Gastroesophageal sphincter (tissue), 4 donors: ENCODE measurements around the gene PIP5K1C. TPM values are rescaled to one million over a fixed set of nuclear protein-coding genes. Genes with fewer than 3 reads are reported as not detected.

Experiments used
- ATAC-seq: fragments of 150-250 bp; one replicate; pipeline ENCODE4 v1.9.1; 2016; ENCODE audit warnings: mild to moderate bottlenecking, moderate library complexity
- H3K27ac ChIP-seq, 4 donors: fragments of 200-600 bp; sonication (generic) in 3 of 4; 1 replicate in 3 of 4; 2 replicates in 1 of 4; pipeline ENCODE4 v1.5.1; 2016 to 2019
- H3K27me3 ChIP-seq: fragments of 200-600 bp; sonication (generic); one replicate; pipeline ENCODE4 v1.5.1; 2019
- H3K36me3 ChIP-seq, 2 donors: fragments of 200-600 bp; sonication (generic); one replicate each; pipeline ENCODE4 v1.5.1; 2019; ENCODE audit warnings: control low read depth in 1 of 2
- H3K4me1 ChIP-seq, 3 donors: fragments of 200-600 bp; sonication (generic); 1 replicate in 2 of 3; 2 replicates in 1 of 3; pipeline ENCODE4 v1.5.1; 2016 to 2019; ENCODE audit warnings: control low read depth in 2 of 3
- H3K4me3 ChIP-seq, 2 donors: fragments of 200-600 bp; sonication (generic); one replicate each; pipeline ENCODE4 v1.5.1; 2019; ENCODE audit warnings: mild to moderate bottlenecking in 1 of 2, moderate library complexity in 1 of 2
- H3K9me3 ChIP-seq, 3 donors: fragments of 200-600 bp; sonication (generic); one replicate each; pipeline ENCODE4 v1.5.1; 2017 to 2019; ENCODE audit warnings: control low read depth in 2 of 3
- CTCF ChIP-seq, 4 experiments: fragments of 200-600 bp in 2 of 4; fragments of 450-650 bp in 2 of 4; sonication (generic) in 1 of 4; IDR thresholded peaks; one replicate each; pipeline ENCODE4 v1.5.1; 2017 to 2019; ENCODE audit warnings: antibody characterized with exemption in 4 of 4, mild to moderate bottlenecking in 2 of 4, moderate library complexity in 2 of 4
- EP300 ChIP-seq: sonication (generic); formaldehyde crosslinking; IDR thresholded peaks from one replicate; pipeline ENCODE4 v1.6.1; 2017; ENCODE audit warnings: antibody characterized with exemption, mild to moderate bottlenecking
- POLR2A ChIP-seq, 2 donors: fragments of 450-650 bp; IDR thresholded peaks; one replicate each; pipeline ENCODE4 v1.6.1; 2017; ENCODE audit warnings: antibody characterized with exemption in 2 of 2, mild to moderate bottlenecking in 2 of 2, moderate library complexity in 1 of 2
- POLR2AphosphoS5 ChIP-seq: sonication (generic); formaldehyde crosslinking; IDR thresholded peaks from one replicate; pipeline ENCODE4 v1.6.1; 2017; ENCODE audit warnings: antibody characterized with exemption
- WGBS, 2 donors: methylation state at CpG; one replicate each; pipeline ENCODE4 v1.1.5; 2018; ENCODE audit warnings: low coverage in 1 of 2; 5-methylcytosine and 5-hydroxymethylcytosine counted together
- total RNA-seq, 4 donors: library from RNA; depleted of rRNA; stranded (reverse); fragments of >200 nt; gene quantifications; one replicate each; pipeline ENCODE4 v1.1.0, GENCODE V29; 2016

The PIP5K1C gene
- total RNA-seq, 4 donors from 2014 or later: 50.8 to 165 (median 61.5) TPM

DNA sequence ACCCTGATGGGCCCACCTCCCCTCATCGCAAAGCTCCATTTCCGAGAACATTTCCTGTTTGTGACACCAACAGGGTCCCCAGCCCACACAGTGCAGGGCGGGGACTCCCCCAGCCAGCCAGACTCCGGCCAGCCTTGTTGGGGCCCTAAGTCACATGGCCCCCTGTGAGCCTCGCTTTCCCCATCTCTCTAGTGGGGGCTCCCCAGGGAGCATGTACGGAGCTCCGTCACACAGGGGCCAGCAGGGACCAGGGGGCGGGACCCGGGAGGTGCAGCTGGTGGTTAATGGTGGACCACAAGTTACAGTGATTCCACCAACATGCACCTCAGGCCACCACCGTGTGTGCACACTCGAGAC is 95.3 kb downstream of the PIP5K1C start:
- TF ChIP-seq POLR2AphosphoS5 (no peak), EP300 (no peak), POLR2A (IDR thresholded peaks at IDR 0.05) (no peak), CTCF (IDR thresholded peaks at IDR 0.05) (no peak)
- Histone ChIP-seq H3K4me1 (peaks cover 0 to 73% (median 32%) of the 10 kb centered on the region in 3 donors), H3K27ac (peak overlapping the region in 3 of 4 donors; percentile 78 to 86 (median 79)), H3K36me3 (peaks cover 0 to 6% of the 10 kb centered on the region in 2 donors), H3K4me3 (peak overlapping the region in 1 of 2 donors; percentile 76), H3K9me3 (no peaks in the 10 kb centered on the region), H3K27me3 (no peaks in the 10 kb centered on the region)
- ATAC-seq: no peak
- WGBS, 2 donors: no CpG with 5 or more reads among the region's 11 CpGs

DNA sequence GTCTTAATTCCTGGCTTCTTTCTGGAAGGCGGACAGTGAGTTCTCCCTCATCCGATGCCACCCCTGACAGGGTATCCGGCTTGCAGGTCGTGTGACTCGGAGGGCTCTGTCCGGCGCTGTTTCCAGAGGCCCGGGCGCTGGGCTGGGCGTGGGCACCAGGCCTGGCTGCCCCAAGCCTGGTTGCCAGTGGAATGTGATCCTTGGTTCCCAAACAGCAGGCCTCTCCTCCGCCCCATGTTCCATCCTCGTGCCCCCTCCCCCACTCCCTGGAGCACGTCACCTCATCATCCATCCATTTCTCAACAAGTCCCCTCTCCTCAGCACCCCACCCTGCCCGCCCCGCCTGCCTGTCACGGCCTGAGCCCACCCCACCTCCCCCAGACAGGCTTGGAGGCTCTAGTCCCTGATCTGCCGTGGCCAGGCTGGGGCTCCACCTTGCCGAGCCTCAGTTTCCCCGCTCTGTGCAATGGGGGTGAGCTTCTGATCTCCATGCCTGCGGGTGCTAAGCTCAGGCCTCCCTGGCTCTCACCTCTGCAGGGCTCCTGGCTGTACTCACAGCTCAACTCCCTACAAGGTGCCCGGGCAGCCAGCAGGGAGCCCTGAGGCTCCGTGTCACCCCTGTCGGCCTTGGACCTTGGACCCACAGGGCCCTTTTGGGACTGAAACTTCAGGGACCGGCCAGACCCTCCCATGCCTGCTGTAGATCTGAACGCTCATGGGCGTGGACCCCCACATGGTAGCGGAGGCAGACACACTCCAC is 95.9 kb downstream of the PIP5K1C start:
- peaks cover 0 to 67% (median 32%) of the 10 kb centered on the region in 3 donors for H3K4me1 ChIP-seq
- TF ChIP-seq POLR2AphosphoS5 (peak; percentile 6), EP300 (no peak)
- ATAC-seq: no peak
- no peaks in the 10 kb centered on the region for H3K27me3 ChIP-seq
- peak overlapping the region in 3 of 4 donors; percentile 78 to 86 (median 79) for H3K27ac ChIP-seq
- H3K4me3 ChIP-seq: peak overlapping the region in 1 of 2 donors; percentile 76
- peaks cover 0 to 11% of the 10 kb centered on the region in 2 donors for H3K36me3 ChIP-seq
- WGBS, 2 donors: 75 to 93% methylated on average over 3 to 4 of the region's 27 CpGs
- H3K9me3 ChIP-seq: no peaks in the 10 kb centered on the region

DNA sequence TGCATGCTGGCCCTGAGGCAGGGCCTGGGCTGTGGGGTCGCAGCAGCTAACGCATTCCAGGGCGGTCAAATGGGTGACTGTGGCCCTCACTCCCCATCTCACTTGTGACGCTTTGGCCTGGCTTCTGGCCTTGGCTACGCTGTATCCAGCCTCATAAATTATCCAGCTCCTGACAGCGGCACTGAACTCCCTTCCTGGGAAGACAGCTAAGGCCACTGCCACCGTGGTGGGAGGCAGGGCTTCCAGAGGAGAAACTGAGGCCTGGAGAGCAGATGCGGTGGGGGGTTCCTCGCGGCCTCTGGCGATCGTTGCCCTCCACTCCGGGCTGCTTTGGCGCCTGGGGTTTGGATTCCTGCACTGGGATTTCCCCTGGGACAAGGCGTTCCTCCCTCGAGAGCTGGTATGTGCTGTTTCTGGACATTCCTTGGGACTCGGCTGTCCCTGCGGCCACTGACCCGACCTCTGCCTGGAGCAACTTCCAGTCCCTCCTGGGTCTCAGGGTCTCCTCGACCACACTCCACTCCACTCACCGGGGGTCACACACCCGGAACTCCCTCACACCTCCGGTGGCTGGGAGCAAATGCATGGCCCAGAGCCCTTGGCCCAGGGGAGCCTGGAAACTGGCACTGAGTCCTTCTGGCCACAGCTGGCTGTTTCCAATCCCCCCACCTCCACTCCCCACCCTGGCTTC is 97.0 kb downstream of the PIP5K1C start:
- ATAC-seq: no peak
- H3K36me3 ChIP-seq: peaks cover 0 to 11% of the 10 kb centered on the region in 2 donors
- no peak for TF ChIP-seq POLR2A (IDR thresholded peaks at IDR 0.05)
- TF ChIP-seq EP300: no peak
- TF ChIP-seq POLR2AphosphoS5: peak; percentile 36
- TF ChIP-seq CTCF (IDR thresholded peaks at IDR 0.05): no peak
- 60 to 81% methylated on average over 1 to 8 of the region's 23 CpGs for WGBS, 2 donors
- no peak overlapping the region for H3K4me3 ChIP-seq
- no peaks in the 10 kb centered on the region for H3K27me3 ChIP-seq
- H3K27ac ChIP-seq: peak overlapping the region; percentile 12 to 86 (median 78)
- no peaks in the 10 kb centered on the region for H3K9me3 ChIP-seq
- H3K4me1 ChIP-seq: peaks cover 0 to 56% (median 26%) of the 10 kb centered on the region in 3 donors

GRCh38 chr19:3601021-3601420 is 99.2 kb downstream of the PIP5K1C start:
- peaks cover 0 to 18% of the 10 kb centered on the region in 2 donors for H3K36me3 ChIP-seq
- WGBS, 2 donors: 82 to 100% methylated on average over 3 to 11 of the region's 12 CpGs
- H3K9me3 ChIP-seq: no peaks in the 10 kb centered on the region

More at GRCh38 chr19:3601021-3601420, 99.2 kb downstream of the PIP5K1C start:
- ATAC-seq: no peak
- TF ChIP-seq POLR2A (IDR thresholded peaks at IDR 0.05) (no peak), POLR2AphosphoS5 (no peak), EP300 (no peak), CTCF (IDR thresholded peaks at IDR 0.05) (no peak)
- no peak overlapping the region for H3K4me3 ChIP-seq
- H3K27me3 ChIP-seq: no peaks in the 10 kb centered on the region
- peaks cover 0 to 33% (median 11%) of the 10 kb centered on the region in 3 donors for H3K4me1 ChIP-seq
- H3K27ac ChIP-seq: no peak overlapping the region
